Measurements from ENCODE around the gene CARNS1. TPM values are rescaled to one million over a fixed set of nuclear protein-coding genes. Genes with fewer than 3 reads are reported as not detected.
"Not testable (repeated sequence)": the region's sequence is repeated elsewhere in the genome, so short reads cannot be mapped to it uniquely, and the experiment has no call there.

Gene CARNS1
- total RNA-seq, 1 donor from 2014 or later: 0.21 TPM

DNA sequence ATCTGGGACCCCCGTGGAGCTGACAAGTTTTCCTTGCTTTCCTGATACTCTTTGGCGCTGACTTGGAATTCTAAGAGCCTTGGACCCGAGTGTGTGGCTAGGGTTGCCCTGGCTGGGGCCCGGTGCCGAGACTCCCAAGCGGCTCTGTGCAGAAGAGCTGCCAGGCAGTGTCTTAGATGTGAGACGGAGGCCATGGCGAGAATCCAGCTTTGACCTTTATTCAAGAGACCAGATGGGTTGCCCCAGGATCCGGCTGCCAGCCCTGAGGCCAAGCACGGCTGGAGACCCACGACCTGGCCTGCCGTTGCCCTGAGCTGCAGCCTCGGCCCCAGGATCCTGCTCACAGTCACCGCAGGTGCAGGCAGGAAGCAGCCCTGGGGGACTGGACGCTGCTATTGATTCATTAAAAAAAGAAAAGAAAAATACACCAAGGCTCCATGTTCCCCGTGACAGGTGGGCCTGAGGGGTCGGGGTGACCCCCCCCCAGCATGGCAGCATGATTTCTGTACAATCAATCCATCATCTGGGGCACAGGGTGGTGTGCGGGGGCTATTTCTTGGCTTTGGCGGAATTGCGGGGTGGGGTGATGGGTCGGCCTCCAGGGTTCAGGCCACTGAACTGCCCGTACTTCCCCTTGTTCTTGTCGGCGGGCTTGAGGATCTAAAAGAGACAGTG, 17.4 kb upstream of the CARNS1 start:
- TF ChIP-seq, protein P1, sequence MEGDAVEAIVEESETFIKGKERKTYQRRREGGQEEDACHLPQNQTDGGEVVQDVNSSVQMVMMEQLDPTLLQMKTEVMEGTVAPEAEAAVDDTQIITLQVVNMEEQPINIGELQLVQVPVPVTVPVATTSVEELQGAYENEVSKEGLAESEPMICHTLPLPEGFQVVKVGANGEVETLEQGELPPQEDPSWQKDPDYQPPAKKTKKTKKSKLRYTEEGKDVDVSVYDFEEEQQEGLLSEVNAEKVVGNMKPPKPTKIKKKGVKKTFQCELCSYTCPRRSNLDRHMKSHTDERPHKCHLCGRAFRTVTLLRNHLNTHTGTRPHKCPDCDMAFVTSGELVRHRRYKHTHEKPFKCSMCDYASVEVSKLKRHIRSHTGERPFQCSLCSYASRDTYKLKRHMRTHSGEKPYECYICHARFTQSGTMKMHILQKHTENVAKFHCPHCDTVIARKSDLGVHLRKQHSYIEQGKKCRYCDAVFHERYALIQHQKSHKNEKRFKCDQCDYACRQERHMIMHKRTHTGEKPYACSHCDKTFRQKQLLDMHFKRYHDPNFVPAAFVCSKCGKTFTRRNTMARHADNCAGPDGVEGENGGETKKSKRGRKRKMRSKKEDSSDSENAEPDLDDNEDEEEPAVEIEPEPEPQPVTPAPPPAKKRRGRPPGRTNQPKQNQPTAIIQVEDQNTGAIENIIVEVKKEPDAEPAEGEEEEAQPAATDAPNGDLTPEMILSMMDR (IDR thresholded peaks at IDR 0.05; ENCODE audit: insufficient read depth, low read length, poor library complexity, severe bottlenecking): no peak
- Histone ChIP-seq H3K27me3 (ENCODE audit: control insufficient read depth, insufficient read depth, low read length) (no peaks in the 10 kb centered on the region), H3K36me3 (ENCODE audit: control insufficient read depth, insufficient read depth, low read length) (peaks cover 3% of the 10 kb centered on the region), H3K4me3 (ENCODE audit: low read depth, low read length) (no peak overlapping the region)
- no peak for DNase-seq (ENCODE audit: low read depth)

DNA sequence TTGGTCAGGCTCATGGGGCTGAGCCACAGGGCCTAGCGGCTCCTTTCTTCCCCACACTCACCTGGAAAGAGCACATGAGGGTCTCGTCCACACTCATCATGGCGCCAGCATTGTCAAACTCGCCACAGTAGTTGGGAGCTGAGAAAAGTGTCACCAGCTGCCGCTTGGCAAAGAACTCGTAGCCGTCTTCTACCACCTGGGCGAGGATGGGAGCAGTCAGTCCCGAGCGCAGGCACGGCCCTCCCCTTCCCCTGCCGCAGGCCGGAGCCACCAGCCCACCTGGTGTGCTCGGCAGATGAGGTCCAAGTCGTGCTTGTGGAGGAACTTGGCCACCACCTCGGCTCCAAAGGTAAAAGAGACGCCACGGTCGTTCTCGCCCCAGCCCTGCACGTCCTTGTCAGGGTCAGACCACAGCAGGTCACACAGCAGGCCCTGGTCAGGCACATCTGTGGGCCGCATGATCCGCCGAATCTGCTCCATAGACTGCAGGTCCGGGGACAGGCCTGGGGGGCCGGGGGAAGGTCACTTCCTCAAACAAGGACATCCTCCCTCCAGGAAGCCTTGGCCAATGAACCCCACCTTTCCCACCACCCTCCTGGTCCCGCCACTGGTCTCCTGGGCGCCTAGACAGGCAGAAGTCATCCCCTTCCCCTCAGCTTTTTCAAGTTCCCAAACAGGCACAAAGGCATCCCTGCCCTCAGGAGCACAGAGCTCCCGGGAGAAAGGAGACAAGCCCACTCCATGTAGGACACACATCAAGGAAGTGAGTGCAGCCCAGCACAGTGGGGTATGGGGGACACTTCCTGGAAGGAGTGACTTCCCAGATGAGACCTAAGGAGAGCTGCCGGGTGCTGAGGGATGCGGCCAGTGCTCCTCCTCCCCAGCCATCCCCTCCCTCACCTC, 16.6 kb upstream of the CARNS1 start:
- TF ChIP-seq, protein P1 (IDR thresholded peaks at IDR 0.05; ENCODE audit: insufficient read depth, low read length, poor library complexity, severe bottlenecking): no peak
- no peaks in the 10 kb centered on the region for H3K27me3 ChIP-seq (ENCODE audit: control insufficient read depth, insufficient read depth, low read length)
- H3K4me3 ChIP-seq (ENCODE audit: low read depth, low read length): no peak overlapping the region
- DNase-seq (ENCODE audit: low read depth): no peak
- peaks cover 3% of the 10 kb centered on the region for H3K36me3 ChIP-seq (ENCODE audit: control insufficient read depth, insufficient read depth, low read length)

DNA sequence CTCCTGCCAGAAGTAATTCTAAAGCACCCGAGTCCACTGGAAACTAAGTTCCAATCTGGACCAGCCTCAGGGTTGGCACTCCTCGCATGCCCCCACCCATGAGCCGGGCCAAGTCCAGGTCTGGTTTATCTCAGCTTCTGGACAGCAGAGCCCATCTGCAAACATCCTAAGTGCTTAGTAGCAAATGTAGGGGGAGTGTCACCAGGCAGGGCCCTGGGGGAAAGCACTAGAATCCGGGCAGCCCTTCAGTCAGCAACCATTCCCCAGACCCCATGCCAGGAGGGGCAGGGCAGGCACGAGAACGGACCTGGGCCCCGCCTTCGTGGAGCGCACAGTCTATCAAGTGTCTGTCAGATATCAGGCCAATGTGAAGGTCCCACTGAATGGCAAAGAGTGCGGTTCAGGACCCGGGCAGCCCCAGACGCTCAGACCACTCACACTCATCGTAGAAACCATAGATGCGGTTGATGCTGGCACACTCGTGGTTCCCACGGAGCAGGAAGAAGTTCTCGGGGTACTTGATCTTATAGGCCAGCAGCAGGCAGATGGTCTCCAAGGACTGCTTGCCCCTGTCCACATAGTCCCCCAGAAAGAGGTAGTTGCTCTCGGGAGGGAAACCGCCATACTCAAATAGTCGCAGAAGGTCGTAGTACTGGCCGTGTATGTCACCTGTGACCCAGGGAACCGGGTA, 15.1 kb upstream of the CARNS1 start:
- no peak for DNase-seq (ENCODE audit: low read depth)
- Histone ChIP-seq H3K4me3 (ENCODE audit: low read depth, low read length) (peak overlapping the region; percentile 98), H3K27me3 (ENCODE audit: control insufficient read depth, insufficient read depth, low read length) (no peaks in the 10 kb centered on the region), H3K36me3 (ENCODE audit: control insufficient read depth, insufficient read depth, low read length) (peaks cover 3% of the 10 kb centered on the region)
- TF ChIP-seq, protein P1 (IDR thresholded peaks at IDR 0.05; ENCODE audit: insufficient read depth, low read length, poor library complexity, severe bottlenecking): no peak

DNA sequence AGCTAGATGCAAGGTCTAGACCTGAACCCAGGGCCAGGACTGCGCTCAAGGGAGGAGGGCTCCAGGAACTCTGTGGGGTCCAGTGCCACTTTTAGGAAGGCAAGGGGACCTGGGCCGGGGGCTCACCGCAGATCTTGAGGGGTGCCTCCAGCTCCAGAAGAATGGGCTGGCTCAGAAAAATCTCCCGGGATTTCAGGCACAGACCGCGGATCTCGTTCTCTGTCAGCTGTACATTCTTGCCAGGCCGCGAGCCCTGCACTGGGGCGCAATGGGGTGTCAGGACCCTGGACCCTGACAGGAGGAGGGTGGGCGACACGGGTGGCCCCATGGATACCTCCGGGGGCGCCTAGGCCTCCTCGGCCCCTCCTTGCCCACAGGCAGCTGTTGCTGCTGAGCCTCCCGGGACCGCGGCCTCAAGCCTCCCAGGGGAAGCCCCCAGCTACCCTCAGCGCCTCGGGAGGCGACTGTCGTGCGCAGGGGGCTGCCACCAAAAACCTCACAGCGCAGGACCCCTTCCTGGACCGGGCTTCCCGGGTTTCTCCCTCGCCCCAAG, 14.5 kb upstream of the CARNS1 start:
- Histone ChIP-seq H3K27me3 (ENCODE audit: control insufficient read depth, insufficient read depth, low read length) (no peaks in the 10 kb centered on the region), H3K4me3 (ENCODE audit: low read depth, low read length) (peak overlapping the region; percentile 98), H3K36me3 (ENCODE audit: control insufficient read depth, insufficient read depth, low read length) (peaks cover 3% of the 10 kb centered on the region)
- TF ChIP-seq, protein P1 (IDR thresholded peaks at IDR 0.05; ENCODE audit: insufficient read depth, low read length, poor library complexity, severe bottlenecking): no peak
- DNase-seq (ENCODE audit: low read depth): no peak

DNA sequence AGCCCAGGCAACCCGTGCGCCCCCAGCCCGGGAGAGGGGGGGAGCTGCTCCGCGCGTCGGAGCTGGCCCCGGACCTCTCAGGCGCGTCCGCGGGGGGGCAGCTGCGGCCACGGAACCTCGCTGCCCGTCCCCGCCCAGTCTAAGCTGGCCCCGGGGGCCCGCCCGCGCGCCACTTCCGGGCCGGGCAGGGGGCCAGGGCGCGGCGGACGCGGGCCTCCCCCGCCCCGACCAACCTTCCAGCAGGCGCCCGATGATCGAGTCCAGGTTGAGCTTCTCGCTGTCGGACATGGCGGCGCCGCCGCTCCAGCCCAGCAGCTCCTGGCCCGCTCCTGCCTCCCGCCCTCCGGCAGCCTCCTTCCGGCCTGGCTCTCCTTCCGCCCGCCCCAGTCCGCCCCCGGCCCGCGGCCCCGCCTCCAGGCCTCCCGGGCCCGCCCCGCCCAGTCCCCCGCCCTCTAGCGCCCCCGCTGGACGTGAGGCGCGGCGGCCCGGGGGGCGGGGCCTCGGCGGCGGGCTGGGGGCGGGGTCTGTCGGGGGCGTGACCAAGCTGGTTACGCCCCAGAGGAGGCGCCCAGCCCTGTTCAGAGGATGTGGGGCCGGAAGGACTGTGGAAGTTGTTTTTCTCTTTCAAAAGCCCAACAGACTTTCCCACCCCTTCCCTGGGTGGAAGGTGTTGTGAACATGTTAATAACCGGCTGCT, 13.8 kb upstream of the CARNS1 start, which contains the start of gene PPP1CA:
Gene PPP1CA (minus strand): TSS at position 364 of the 697 bp plus-strand sequence. CDS start 76 bp downstream, at position 288.
- peak within 1 kb of the TSS; percentile 98 for H3K4me3 ChIP-seq (ENCODE audit: low read depth, low read length)
- peaks cover 3% of the 10 kb centered on the region for H3K36me3 ChIP-seq (ENCODE audit: control insufficient read depth, insufficient read depth, low read length)
- H3K27me3 ChIP-seq (ENCODE audit: control insufficient read depth, insufficient read depth, low read length): no peaks in the 10 kb centered on the region
- TF ChIP-seq, protein P1 (IDR thresholded peaks at IDR 0.05; ENCODE audit: insufficient read depth, low read length, poor library complexity, severe bottlenecking): no peak
- DNase-seq (ENCODE audit: low read depth): no peak

DNA sequence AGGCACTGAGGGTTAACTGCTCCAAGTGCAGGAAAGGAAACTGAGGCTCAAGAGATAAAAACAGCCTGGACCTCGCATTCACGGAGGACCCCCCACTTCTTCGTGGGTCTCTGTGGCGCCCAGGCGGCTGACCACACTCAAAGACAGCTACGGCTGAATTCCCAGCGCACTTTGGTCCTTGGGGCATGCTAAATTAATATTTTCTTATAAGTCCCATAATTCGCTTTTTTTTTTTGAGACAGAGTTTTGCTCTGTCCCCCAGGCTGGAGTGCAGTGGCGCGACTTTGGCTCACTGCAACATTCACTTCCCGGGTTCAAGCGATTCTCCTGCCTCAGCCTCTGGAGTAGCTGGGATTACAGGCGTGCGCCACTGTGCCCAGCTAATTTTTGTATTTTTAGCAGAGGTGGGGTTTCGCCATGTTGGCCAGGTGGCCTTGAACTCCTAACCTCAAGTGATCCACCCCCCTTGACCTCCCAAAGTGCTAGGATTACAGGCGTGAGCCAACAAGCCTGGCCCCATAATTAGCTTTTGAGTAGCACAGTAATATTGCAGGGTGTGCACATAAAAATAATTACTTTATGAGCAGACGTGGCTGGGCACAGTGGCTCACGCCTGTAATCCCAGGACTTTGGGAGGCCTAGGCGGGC, 13.2 kb upstream of the CARNS1 start:
- H3K4me3 ChIP-seq (ENCODE audit: low read depth, low read length): peak overlapping the region; percentile 16
- H3K36me3 ChIP-seq (ENCODE audit: control insufficient read depth, insufficient read depth, low read length); H3K27me3 ChIP-seq (ENCODE audit: control insufficient read depth, insufficient read depth, low read length); DNase-seq (ENCODE audit: low read depth): not testable (repeated sequence)

DNA sequence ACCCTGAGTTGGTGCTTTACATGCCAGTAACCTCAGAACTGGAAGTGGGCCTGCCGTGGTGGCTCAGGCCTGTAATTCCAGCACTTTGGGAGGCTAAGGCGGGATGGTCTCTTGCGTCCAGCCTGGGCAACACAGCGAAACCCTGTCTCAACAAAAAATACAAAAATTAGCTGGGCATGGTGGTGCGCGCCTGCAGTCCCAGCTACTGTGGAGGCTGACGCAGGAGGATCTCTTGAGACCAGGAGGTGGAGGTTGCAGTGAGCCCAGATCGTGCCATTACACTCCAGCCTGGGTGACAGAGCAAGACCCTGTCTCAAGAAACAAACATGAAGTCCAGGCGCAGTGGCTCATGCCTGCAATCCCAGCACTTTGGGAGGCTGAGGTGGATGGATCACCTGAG, 12.4 kb upstream of the CARNS1 start:
- not testable (repeated sequence) for H3K36me3 ChIP-seq (ENCODE audit: control insufficient read depth, insufficient read depth, low read length); DNase-seq (ENCODE audit: low read depth); H3K27me3 ChIP-seq (ENCODE audit: control insufficient read depth, insufficient read depth, low read length)

More for the DNA sequence above, 12.4 kb upstream of the CARNS1 start:
- not testable (repeated sequence) for H3K4me3 ChIP-seq (ENCODE audit: low read depth, low read length)

Data from kidney epithelial cell (primary cell).